BE2C (cell line): ENCODE measurements around the gene ANKRD27.

ENCODE experiments used
- DNase-seq: peaks from one replicate; pipeline ENCODE4 v3.0.0-alpha.2; 2020
- H3K27me3 ChIP-seq: fragments of 250-450 bp; sonication (Bioruptor Pico); 2 replicates; pipeline ENCODE4 v1.5.1; 2020; ENCODE audit warnings: mild to moderate bottlenecking
- H3K36me3 ChIP-seq: fragments of 250-450 bp; sonication (Bioruptor Pico); 2 replicates; pipeline ENCODE4 v1.5.1; 2020; ENCODE audit warnings: mild to moderate bottlenecking
- H3K4me1 ChIP-seq: fragments of 250-450 bp; sonication (Bioruptor Pico); 2 replicates; pipeline ENCODE4 v1.5.1; 2020
- H3K4me3 ChIP-seq: 2 replicates; pipeline ENCODE4 v1.5.1; 2011; ENCODE audit warnings: low read depth, low read length
- H3K9me3 ChIP-seq: fragments of 250-450 bp; sonication (Bioruptor Pico); 2 replicates; pipeline ENCODE4 v1.5.1; 2020
- TF ChIP-seq, protein P1 (sequence below): IDR thresholded peaks from 2 replicates; pipeline ENCODE4 v1.5.1; 2012; ENCODE audit warnings: mild to moderate bottlenecking, low read depth, low read length

ANKRD27 gene

DNA sequence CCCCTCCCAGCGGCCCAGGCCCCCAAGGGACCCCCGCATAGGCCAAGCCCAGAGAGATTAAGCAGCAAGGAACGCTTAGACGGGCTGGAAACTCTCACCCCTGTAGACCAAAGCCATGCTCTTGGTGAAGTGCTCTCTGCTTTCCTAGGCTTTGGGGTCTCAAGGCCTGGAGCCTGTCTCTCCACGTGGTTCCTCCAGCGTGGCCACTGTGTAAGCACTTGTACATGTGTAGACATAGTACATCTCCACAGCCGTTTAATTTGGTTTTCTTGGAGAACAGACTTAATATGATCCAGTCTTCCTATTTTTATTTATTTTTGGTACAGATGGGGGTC is 17.7 kb upstream of the ANKRD27 start:
- H3K4me3 ChIP-seq: peak overlapping the region; percentile 61
- no peak for DNase-seq

DNA sequence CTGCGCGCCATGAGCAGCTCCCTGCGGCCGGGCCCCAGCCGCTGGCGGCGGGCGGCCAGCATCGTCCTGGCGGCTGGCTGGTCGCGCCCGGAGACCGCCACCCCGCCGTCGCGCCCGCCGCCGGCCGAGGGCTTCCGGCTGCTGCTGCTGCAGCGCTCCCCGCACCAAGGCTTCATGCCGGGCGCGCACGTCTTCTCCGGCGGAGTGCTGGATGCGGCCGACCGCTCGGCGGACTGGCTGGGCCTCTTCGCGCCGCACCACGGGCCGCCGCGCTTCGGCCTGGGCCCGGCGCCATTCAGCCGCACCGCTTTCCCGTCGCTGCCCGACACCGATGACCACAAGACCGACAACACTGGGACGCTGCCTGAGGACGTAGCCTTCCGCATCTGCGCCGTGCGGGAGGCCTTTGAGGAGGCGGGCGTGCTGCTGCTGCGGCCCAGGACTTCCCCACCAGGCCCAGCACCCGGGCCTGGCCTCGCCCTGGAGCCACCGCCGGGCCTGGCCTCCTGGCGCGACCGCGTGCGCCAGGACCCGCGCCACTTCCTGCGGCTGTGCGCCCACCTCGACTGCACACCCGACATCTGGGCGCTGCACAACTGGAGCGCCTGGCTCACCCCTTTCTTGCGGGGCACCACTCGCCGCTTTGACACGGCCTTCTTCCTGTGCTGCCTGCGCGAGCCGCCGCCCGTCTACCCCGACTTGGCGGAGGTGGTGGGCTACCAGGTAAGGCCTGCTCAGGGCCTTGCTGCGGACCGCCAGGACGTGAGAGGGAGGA is 17.2 kb upstream of the ANKRD27 start:
- peaks cover 5% of the 10 kb centered on the region for H3K9me3 ChIP-seq
- DNase-seq: no peak
- H3K4me3 ChIP-seq: peak overlapping the region; percentile 61
- H3K4me1 ChIP-seq: 0 out of 2 replicates have a peak, but pooled peaks cover 3% of the 10 kb centered on the region
- H3K36me3 ChIP-seq: peaks cover 4% of the 10 kb centered on the region; the same call in 1 of the 2 replicates
- TF ChIP-seq, protein P1, sequence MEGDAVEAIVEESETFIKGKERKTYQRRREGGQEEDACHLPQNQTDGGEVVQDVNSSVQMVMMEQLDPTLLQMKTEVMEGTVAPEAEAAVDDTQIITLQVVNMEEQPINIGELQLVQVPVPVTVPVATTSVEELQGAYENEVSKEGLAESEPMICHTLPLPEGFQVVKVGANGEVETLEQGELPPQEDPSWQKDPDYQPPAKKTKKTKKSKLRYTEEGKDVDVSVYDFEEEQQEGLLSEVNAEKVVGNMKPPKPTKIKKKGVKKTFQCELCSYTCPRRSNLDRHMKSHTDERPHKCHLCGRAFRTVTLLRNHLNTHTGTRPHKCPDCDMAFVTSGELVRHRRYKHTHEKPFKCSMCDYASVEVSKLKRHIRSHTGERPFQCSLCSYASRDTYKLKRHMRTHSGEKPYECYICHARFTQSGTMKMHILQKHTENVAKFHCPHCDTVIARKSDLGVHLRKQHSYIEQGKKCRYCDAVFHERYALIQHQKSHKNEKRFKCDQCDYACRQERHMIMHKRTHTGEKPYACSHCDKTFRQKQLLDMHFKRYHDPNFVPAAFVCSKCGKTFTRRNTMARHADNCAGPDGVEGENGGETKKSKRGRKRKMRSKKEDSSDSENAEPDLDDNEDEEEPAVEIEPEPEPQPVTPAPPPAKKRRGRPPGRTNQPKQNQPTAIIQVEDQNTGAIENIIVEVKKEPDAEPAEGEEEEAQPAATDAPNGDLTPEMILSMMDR: no peak
- no peaks in the 10 kb centered on the region for H3K27me3 ChIP-seq

More for the DNA sequence above, 17.7 kb upstream of the ANKRD27 start:
- 0 out of 2 replicates have a peak, but pooled peaks cover 3% of the 10 kb centered on the region for H3K4me1 ChIP-seq
- H3K9me3 ChIP-seq: peaks cover 5% of the 10 kb centered on the region
- TF ChIP-seq, protein P1: no peak
- H3K27me3 ChIP-seq: no peaks in the 10 kb centered on the region
- H3K36me3 ChIP-seq: peaks cover 4% of the 10 kb centered on the region; the same call in 1 of the 2 replicates

DNA sequence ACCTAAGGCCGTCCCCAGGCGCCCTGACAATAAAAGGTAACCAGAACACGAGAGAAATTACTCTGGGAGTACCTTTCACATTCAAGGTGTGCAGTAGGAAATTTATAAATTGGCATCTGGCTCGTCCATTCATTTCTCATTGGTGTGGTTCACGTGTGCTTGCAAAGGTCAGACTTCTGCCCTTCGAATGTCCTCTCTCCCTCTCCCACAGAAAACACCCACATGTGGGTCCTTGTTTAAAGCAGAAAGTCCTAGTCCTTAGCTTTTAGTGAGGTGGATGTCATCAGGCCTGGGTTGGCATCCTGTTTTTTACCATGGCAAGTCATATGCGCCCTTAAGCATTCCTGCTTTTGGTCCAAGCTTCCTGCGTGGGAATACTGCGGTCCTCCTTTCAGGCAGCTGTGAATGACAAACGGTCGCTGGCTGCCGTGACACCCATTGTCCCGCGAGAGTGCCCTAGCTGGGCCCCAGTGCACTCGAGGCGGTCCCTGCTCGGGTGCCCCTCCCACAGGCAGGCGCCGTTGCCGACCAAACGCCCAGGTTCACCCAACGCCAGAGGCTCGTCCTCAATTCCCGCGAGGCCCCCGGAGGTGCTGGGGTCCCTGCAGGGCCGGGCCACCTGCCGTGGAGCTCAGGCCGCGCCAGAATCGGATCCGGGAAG is 16.4 kb upstream of the ANKRD27 start, which contains the start of gene NUDT19:
TSS of gene NUDT19 (plus strand) at position 531 of the 661 bp plus-strand sequence. CDS start 140 bp downstream, outside the sequence.
- peaks cover 5% of the 10 kb centered on the region for H3K9me3 ChIP-seq

DNA sequence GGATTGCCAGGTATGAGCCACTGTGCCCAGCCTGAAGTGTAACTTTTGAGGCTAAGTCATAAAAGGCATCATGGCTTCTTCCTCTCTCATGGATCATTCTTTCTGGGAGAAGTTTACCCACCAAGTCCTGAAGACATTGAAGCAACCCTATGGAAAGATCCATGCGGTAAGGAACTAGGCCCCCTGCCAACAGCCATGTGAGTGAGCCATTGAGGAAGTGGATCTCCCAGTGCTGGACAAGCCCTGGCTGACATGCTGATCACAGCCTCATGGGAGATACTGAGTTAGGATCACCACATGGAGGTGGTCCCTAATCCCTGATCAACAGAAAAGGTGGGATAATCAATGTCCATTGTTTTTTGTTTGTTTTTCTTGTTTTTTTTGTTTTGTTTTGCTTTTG is 13.3 kb upstream of the ANKRD27 start:
- no peak overlapping the region for H3K4me3 ChIP-seq
- DNase-seq: no peak
- H3K27me3 ChIP-seq: no peaks in the 10 kb centered on the region
- H3K9me3 ChIP-seq: peaks cover 2% of the 10 kb centered on the region
- H3K36me3 ChIP-seq: peaks cover 1% of the 10 kb centered on the region; the same call in 1 of the 2 replicates
- TF ChIP-seq, protein P1: no peak
- H3K4me1 ChIP-seq: 0 out of 2 replicates have a peak, but pooled peaks cover 3% of the 10 kb centered on the region

More for the DNA sequence above, 16.4 kb upstream of the ANKRD27 start, which contains the start of gene NUDT19:
- TF ChIP-seq, protein P1: no peak
- H3K36me3 ChIP-seq: peaks cover 4% of the 10 kb centered on the region; the same call in 1 of the 2 replicates
- H3K4me3 ChIP-seq: peak within 1 kb of the TSS; percentile 61
- no peaks in the 10 kb centered on the region for H3K27me3 ChIP-seq
- H3K4me1 ChIP-seq: 0 out of 2 replicates have a peak, but pooled peaks cover 3% of the 10 kb centered on the region
- peak; percentile 87 for DNase-seq

DNA sequence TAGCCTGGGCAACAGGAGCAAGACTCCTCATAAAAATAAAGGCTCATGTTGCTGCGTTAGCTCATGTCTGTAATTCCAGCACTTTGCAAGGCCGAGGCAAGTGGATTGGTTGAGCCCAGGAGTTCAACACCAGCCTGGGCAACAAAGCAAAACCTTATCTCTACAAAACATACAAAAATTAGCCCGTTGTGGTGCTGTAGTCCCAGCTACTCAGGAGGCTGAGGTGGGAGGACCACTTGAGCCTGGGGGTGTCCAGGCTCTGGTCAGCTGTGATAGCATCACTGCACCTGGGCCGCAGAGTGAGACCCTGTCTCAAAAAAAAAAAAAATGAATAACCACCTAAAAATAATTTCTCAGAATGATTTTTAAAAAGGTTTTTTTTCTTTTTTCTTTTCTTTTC is 12.7 kb upstream of the ANKRD27 start:
- TF ChIP-seq, protein P1: no peak
- H3K4me3 ChIP-seq: no peak overlapping the region
- 0 out of 2 replicates have a peak, but pooled peaks cover 3% of the 10 kb centered on the region for H3K4me1 ChIP-seq
- no peaks in the 10 kb centered on the region for H3K9me3 ChIP-seq
- DNase-seq: no peak
- H3K36me3 ChIP-seq: no peaks in the 10 kb centered on the region
- no peaks in the 10 kb centered on the region for H3K27me3 ChIP-seq
